NCI-H2171 (cell line): ENCODE data around the gene RTKN.
"Not testable (repeated sequence)": the region's sequence is repeated elsewhere in the genome, so short reads cannot be mapped to it uniquely, and the experiment has no call there.

Experiments
- DNase-seq: peaks from one replicate; lab custom pipeline; 2025; lab: John Stamatoyannopoulos, UW

Gene RTKN

GRCh38 chr2:74441690-74442482 lies at the start of gene RTKN:
TSS of gene RTKN (minus strand) at chr2:74441937. CDS start at chr2:74441816, 121 bp downstream.
- peak; percentile 14 for DNase-seq

DNA sequence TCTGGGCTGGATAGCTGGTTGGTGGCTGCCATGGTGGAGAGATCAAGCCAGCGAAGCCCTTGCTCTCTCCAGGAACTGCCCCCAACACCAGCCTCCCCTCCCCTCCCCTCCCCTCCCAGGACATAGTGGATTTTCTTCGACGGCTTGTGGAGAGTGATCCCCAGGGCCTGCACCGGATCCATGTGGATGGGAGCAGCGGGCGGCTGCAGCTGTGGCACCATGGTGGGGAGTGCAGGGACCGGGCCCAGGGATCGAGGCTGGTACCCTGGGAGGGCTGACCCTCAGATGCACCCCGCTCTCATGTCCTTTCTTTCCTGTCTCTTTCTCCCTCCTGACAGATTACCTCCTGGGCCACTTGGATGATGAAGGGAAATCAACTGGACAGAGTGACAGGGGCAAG lies 48.2 kb upstream of the RTKN start:
- DNase-seq = no peak

GRCh38 chr2:74488643-74489481 lies 47.1 kb upstream of the RTKN start:
- DNase-seq = no peak

GRCh38 chr2:74486141-74486540 lies 44.4 kb upstream of the RTKN start:
- DNase-seq = no peak

- not testable (repeated sequence) for DNase-seq
Observed at GRCh38 chr2:74483675-74484164, 42.0 kb upstream of the RTKN start.

DNA sequence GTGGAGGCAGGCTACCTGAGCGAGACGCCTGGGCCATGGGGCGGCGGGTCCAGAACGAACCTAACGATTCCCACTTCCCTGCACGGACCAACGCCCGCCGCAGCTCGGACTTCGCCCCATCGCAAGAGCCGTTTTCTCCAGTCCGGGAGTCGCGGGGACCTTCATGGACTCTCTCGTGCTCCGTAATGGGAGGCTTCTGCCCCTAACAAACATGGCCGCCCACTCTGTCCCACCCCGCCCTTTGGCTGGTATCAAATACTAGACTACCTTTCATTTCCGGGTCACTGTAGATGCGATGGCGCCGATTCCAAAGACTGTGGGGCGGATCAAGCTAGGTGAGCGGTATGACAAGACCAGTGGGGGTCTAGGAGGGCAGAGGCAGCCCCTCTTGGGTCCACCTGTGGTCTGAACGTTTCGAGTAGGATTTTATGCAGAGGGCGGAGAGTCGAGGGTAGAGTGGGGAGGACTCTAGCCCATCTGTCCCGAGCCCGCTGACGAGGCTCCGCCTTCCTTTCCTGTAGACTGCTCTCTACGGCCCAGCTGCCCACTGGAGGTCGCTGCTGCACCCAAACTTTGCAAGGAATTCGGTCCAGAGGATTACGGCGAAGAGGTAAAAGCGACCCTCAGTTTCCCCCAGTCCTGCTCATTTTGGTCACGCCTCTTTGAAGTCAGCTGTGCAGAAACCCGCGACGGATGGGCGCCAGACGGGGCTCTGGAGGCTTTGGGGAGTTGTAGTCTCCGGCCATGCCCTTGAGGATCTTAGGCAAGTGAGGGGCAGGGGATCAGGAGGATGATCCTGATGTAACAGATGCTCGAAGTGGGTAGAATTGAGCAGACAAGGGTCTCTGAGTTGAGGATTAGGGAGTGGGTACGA lies 41.3 kb upstream of the RTKN start, which contains the start of the genes CCDC142 and TTC31:
CCDC142 (minus strand) TSS at position 198 of the 874 bp plus-strand sequence; CDS start at position 37, 161 bp downstream.
TTC31 (plus strand) TSS at position 281 of the 874 bp plus-strand sequence; CDS start at position 296, 15 bp downstream.
- peak; percentile 94 for DNase-seq

DNA sequence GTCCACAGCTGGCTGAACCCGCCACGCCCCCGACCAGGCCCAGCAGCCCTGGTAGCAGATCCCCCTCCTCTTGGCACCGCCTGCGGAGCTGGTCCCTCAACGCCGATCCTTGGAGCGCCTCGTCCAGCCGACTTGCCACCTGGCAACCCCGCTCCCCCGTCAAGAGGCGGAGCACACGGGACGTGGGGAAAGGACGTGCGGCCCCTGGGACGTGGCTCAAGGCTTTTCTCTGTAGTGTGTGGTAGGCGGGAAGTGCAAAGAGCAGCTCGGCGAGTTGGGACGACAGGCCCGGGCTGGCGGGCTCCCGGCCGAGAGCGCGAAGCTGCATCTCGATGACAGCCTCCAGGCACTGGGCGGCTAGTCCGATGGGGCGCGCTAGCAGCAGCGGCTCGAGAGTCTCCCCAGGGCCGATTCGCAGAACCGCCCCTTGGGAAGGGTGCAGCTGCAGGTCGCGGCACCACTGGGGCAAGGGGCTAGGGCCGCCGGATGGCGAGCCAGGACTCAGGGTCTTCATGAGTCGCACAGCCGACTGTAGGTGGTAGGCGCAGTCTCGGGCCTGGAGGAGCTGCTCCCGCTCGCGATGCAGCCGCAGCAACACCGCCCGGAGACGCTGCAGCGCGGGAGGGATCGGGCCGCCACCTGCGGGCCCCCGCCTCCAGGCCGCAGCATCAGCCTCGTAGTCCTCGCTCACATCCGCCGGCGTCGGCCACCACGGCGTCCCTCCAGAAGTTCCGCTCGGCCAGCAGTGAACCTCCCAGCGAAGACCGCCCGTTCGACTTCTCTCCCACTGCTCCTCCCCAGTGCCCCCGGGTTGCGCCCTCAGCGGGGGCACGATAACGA lies 40.4 kb upstream of the RTKN start:
- peak; percentile 53 for DNase-seq

DNA sequence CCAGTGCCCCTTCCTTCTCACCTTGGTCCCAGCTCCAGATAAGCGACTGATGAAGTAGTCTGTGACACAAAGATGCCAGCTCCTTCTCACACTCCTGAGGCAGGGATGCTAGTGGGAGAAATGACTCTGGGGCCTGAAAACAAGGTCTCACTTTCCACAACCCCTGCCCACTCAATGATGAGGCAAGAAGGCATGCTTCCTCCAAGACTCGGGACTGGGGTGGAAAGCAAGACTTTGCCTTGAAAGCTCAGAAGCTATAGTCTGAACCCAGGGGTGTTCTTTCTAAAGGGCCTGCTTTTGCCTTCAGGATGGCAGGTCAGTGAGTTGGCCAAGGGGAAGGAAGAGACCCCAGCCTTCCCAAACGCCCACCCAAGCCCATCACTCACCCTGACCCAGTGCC lies 39.7 kb upstream of the RTKN start:
- DNase-seq = no peak

GRCh38 chr2:74474899-74475298 lies 33.2 kb upstream of the RTKN start:
- DNase-seq = no peak

DNA sequence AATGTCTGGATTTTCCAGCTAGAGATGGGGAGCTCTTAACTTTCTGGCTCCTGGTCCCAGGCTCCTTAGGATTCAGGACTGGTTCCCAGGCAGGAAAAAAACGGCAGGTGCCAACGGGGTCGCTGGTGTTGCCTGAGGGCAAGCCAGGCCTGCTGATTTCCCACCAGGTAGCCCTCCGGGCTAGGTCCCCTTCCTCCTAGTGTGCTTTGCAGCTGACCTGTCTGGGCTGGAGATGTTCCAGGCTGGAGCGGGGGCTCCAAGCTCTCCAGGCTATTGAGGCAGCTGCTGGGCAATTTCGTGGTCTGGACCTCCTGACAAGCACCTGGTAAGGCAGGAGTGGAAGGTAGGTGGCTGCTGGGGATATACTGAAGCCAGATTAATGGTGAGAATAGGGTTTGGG lies 32.7 kb upstream of the RTKN start:
- DNase-seq = no peak

GRCh38 chr2:74472945-74473258 lies 31.2 kb upstream of the RTKN start:
- DNase-seq = no peak

GRCh38 chr2:74472086-74472944 lies 30.6 kb upstream of the RTKN start, which contains the start of gene MRPL53:
TSS of gene MRPL53 (minus strand) at chr2:74472680. CDS start at chr2:74472660, 20 bp downstream.
- peak; percentile 94 for DNase-seq

GRCh38 chr2:74471332-74472065 lies 29.8 kb upstream of the RTKN start:
- DNase-seq = no peak

- not testable (repeated sequence) for DNase-seq
Observed at GRCh38 chr2:74470742-74471141, 29.0 kb upstream of the RTKN start.

- no peak for DNase-seq
Observed at GRCh38 chr2:74464406-74464805, 22.7 kb upstream of the RTKN start.

GRCh38 chr2:74462786-74463105 lies 21.0 kb upstream of the RTKN start:
- DNase-seq = no peak

GRCh38 chr2:74462054-74462785 lies 20.5 kb upstream of the RTKN start:
- DNase-seq = no peak

GRCh38 chr2:74461187-74462053 lies 19.7 kb upstream of the RTKN start:
- DNase-seq = no peak
